Stimulated activated CD8-positive, alpha-beta memory T cell treated with anti-CD3 and anti-CD28 coated beads, Interleukin-4, amount 100 ng/mL, for 1 hour (primary cell): ENCODE measurements around the gene ITGA11.

ENCODE experiments used
- DNase-seq, 2 donors: peaks; one replicate each; pipeline ENCODE4 v3.0.0-alpha.2; 2020; ENCODE audit warnings: low read depth in 2 of 2, low spot score in 1 of 2

ITGA11 gene

GRCh38 chr15:68274201-68274848, 157.6 kb downstream of the ITGA11 start:
- DNase-seq, result no peak

- DNase-seq, result no peak
These were observed 159.2 kb downstream of the ITGA11 start for GRCh38 chr15:68272721-68273271.

- DNase-seq, result no peak
These were observed 160.0 kb downstream of the ITGA11 start for GRCh38 chr15:68271854-68272471.

DNA sequence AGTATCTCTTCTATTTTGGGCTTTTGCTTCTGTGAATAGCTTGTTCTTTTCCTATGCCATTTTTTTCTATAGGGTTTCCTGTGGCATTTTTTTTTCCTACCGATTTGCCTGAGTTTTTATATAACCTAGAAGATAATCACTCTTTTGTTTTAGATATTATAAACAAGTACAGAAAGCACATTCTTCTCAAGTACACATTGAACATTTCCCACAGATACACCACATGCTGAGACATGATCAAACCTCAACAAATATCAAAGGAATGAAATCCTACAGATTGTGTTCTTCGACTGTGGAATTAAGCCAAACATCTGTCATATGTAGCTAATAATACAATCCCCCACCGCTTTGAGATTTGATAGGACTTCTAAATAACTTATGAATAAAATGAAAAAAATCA, 163.6 kb downstream of the ITGA11 start:
- no peak for DNase-seq

- DNase-seq, result no peak
These were observed 166.3 kb downstream of the ITGA11 start for GRCh38 chr15:68265674-68266073.

DNA sequence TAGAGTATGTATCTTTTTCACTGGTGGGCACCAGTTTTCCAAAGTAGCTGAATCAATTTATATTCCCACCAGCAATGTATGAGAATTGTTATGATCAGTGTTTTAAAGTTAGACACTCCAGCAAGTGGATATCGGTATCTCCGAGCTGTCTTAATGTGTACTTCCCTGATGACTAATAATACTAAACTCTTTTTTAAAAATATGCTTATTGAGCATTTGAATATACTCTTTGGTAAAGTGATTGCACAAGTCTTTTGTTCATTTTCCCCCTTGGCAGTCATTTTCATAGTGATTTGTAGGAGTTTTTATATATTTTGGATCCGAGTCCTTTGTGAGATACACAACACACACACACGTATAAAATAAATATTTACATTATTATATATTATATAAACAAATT, 166.9 kb downstream of the ITGA11 start:
- DNase-seq, result no peak

DNA sequence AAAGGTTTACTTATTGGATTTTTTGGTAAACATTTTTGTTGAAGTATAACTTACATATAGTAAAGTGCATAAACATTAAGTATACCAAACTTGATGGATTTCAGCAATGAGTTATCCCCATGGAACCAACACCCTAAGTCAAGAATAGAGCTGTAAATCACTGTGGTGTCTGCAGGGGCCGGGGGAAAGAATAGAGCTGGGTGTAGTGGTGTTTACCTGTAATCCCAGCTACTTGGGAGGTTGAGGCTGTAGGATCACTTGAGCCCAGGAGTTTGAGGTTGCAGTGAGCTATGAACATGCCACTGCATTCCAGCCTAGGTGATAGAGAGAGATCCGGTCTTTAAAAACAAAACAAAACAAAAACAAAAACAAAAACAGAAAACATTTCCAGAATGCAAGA, 167.7 kb downstream of the ITGA11 start:
- no peak for DNase-seq

DNA sequence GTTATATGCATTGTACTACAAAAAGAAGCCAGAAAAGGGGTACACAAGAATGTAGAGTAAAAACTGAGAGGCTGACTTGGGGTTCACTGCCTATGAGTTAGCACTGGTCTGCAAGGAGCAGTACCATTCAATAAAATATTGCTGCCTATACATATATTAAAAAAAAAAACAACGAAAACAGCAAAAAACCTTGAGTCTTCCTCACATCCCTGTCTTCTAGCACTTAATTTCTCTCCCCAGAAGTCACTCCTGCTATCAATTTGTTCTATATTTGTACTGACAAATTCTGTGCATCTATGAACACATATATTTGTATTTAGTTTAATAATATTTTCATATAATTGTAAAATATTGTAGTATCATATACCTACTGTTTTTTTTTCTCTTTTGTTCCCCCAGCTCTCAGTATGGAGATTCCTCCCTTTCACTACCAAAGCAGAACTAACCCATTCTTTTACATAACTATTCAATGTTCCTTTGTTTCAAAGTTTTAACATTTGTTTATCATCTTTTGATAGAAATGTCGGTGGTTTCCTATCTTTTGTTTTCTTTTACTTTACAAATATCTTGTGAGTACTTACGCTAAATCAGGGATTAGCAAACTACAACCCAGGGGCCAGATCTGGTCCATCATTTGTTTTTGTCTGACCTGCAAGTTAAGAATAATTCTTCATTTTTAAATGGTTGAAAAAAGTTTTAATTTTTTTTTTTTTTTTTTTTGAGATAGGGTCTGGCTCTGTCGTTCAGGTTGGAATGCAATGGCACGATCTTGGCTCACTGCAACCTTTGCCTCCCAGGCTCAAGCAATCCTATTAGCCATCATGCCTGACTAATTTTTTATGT, 169.2 kb downstream of the ITGA11 start:
- DNase-seq, result no peak

GRCh38 chr15:68261980-68262379, 170.0 kb downstream of the ITGA11 start:
- DNase-seq, result no peak

DNA sequence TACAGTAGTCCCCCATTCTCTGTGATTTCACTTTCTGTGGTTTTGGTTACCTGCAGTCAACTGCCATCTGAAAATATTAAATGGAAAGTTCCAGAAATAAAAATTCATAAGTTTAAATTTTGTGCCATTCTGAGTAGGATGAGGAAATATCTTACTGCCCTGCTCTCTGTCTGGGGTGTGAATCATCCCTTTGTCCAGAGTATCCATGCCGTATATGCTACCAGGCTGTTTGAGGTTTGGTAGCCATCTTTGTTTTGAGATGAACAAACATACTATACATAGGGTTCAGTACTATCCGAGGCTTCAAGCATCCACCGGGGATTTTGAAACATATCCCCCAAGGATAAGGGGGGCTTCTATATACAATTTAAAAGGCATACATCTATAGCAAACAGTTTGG, 170.7 kb downstream of the ITGA11 start:
- DNase-seq, result no peak

DNA sequence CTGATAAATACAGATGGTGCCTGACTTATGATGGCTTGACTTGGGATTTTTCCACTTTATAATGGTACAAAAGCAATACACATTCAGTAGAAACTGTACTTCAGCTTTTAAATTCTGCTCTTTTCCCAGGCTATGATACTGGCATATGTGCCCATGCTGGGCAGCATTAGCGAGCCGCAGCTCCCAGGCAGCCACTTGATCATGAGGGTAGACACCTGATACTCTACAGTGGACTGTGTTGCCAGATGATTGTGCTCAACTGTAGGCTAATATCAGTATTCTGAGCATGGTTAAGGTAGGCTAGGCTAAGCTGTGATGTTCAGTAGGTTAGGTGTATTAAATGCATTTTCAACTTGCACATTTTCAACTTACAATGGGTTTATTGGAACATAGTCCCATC, 172.1 kb downstream of the ITGA11 start:
- DNase-seq, result no peak

DNA sequence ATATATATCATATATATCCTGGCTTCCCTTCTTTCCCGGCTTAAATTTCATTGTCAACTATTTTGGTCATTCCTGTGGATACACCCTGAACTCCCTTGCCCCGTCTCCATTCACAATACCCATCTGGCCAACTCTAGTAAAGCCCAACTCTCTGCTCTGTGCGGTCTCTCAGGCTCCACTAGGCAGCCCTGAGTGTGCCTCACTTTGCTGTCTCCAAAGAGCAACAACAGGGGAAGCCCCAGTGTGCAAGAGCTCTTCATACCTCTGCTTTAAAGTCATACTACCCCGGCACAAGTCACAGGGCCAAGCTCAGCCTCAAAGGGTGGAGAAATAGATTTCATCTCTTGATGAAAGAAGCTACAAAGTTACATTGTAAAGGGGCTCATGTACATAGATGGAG, 173.3 kb downstream of the ITGA11 start:
- DNase-seq, result no peak

GRCh38 chr15:68256675-68257450, 175.1 kb downstream of the ITGA11 start:
- peak in 1 of 2 donors; percentile 26 for DNase-seq

GRCh38 chr15:68252925-68253534, 178.9 kb downstream of the ITGA11 start:
- no peak for DNase-seq

GRCh38 chr15:68249058-68249713, 182.8 kb downstream of the ITGA11 start:
- DNase-seq, result no peak
